ENCODE data around the gene CDH4. TPM values are rescaled to one million over a fixed set of nuclear protein-coding genes. Genes with fewer than 3 reads are reported as not detected.

Gene CDH4
- total and polyA plus RNA-seq, 9 of the 15 experiments (the other 6 are each of a cell fraction or from before 2014, with no cell fraction given) = 0.04 TPM; not detected in 8

- no peak overlapping the region for H3K27ac ChIP-seq (ENCODE audit: extremely low read depth, low read depth, low read length)
- in situ Hi-C loops (cut with MboI) (no loop called here), intact Hi-C loops (cut with micrococcal nuclease) (no loop called here)
- no peaks in the 10 kb centered on the region for H3K36me3 ChIP-seq (ENCODE audit: control insufficient read depth, insufficient read depth, low read length)
- no peaks in the 10 kb centered on the region for H3K9me1 ChIP-seq (ENCODE audit: control insufficient read depth, insufficient read depth, low read length)
- H3K9ac ChIP-seq (ENCODE audit: insufficient read depth in 1 of 2, low read depth in 2 of 2, low read length in 2 of 2) = no peak overlapping the region
- BruUV-seq (replicated peaks) = no TSS peak
- H3K27me3 ChIP-seq (ENCODE audit: control insufficient read depth in 2 of 2, insufficient read depth in 2 of 2, low read length in 2 of 2) = peaks cover 6 to 38% of the 10 kb centered on the region in 2 experiments; a peak in 2 of 5 replicates
- no peak overlapping the region for H3K4me2 ChIP-seq (ENCODE audit: insufficient read depth, low read length)
- FAIRE-seq = no peak
- ATAC-seq = no peak
- H3K9me3 ChIP-seq (replicated peaks; ENCODE audit: control insufficient read depth, insufficient read depth, low read depth, low read length) = no peaks in the 10 kb centered on the region
- H3K4me1 ChIP-seq (replicated peaks in 1 of 2; ENCODE audit: control insufficient read depth in 2 of 2, insufficient read depth in 2 of 2, low read length in 2 of 2) = no peaks in the 10 kb centered on the region; a peak in 1 of 5 replicates
- peaks cover 3% of the 10 kb centered on the region; the same call in 1 of the 2 replicates for H4K20me1 ChIP-seq (replicated peaks; ENCODE audit: control insufficient read depth, insufficient read depth, low read length)
- no peak for TF ChIP-seq HNRNPL (IDR thresholded peaks at IDR 0.05; ENCODE audit: low read depth, low read length)
- no peak for TF ChIP-seq ZNF134 (CRISPR knock-in tag; conservative IDR thresholded peaks at IDR 0.05)
- TF ChIP-seq ZBED1 (IDR thresholded peaks at IDR 0.05) = no peak
- no peak for TF ChIP-seq NFYB (IDR thresholded peaks at IDR 0.05; ENCODE audit: extremely low read depth, insufficient read length)
- no peak for TF ChIP-seq SMAD3 (CRISPR knock-in tag; conservative IDR thresholded peaks at IDR 0.05)
- TF ChIP-seq FOXA1 (IDR thresholded peaks at IDR 0.05; ENCODE audit: borderline replicate concordance) = no peak
- no peak for TF ChIP-seq ZFP36 (IDR thresholded peaks at IDR 0.05; ENCODE audit: low read depth, low read length, partially characterized antibody)
- TF ChIP-seq RBM34 (IDR thresholded peaks at IDR 0.05; ENCODE audit: borderline replicate concordance, insufficient read depth, low read length) = no peak
- TF ChIP-seq SP1 (CRISPR knock-in tag; IDR thresholded peaks at IDR 0.05) = no peak
- H2AFZ ChIP-seq (ENCODE audit: low read depth, low read length) = no peak overlapping the region
- H3K79me2 ChIP-seq (ENCODE audit: control insufficient read depth, insufficient read depth, low read length) = no peaks in the 10 kb centered on the region
- DNase-seq (ENCODE audit: extremely low read depth in 1 of 4, low spot score in 3 of 4) = no peak
- no peak overlapping the region for H3K4me3 ChIP-seq
- ChIA-PET CTCF (ENCODE audit: low intra/inter-chr PET ratio) (no interaction called here), POLR2A (no interaction called here)
- WGBS (ENCODE audit: insufficient coverage, low coverage, missing lambda C conversion rate) = 1% methylated on average over 10 of the region's 10 CpGs
Observed at GRCh38 chr20:61433176-61433575, 181.1 kb downstream of the CDH4 start.
